Measurements from ENCODE around the gene ENTPD6. TPM values are rescaled to one million over a fixed set of nuclear protein-coding genes. Genes with fewer than 3 reads are reported as not detected.
A peak's percentile ranks its signal among the peaks of the same experiment; 100 is the strongest.

The ENTPD6 gene
- total RNA-seq, 4 donors from 2014 or later, result 62.2 to 114 (median 67.0) TPM

GRCh38 chr20:25207149-25207959 lies 11.8 kb downstream of the ENTPD6 start:
- Histone ChIP-seq H3K27ac (peak overlapping the region in 1 of 4 donors; percentile 2), H3K36me3 (peaks cover 3 to 46% (median 5%) of the 10 kb centered on the region in 3 donors), H3K4me1 (peaks cover 0 to 32% (median 8%) of the 10 kb centered on the region in 4 donors), H3K27me3 (no peaks in the 10 kb centered on the region), H3K9me3 (no peaks in the 10 kb centered on the region), H3K4me3 (no peak overlapping the region)
- no peak for DNase-seq (ENCODE audit: low spot score in 2 of 2)
- WGBS, 2 donors, result 92 to 94% methylated on average over 22 of the region's 22 CpGs
- no peak for TF ChIP-seq POLR2A (IDR thresholded peaks at IDR 0.05)
- TF ChIP-seq EP300 (IDR thresholded peaks at IDR 0.05), result no peak
- TF ChIP-seq CTCF (IDR thresholded peaks at IDR 0.05), result no peak

GRCh38 chr20:25207960-25208534 lies 12.5 kb downstream of the ENTPD6 start:
- WGBS, 2 donors, result 78 to 85% methylated on average over 9 of the region's 9 CpGs
- no peak for TF ChIP-seq EP300 (IDR thresholded peaks at IDR 0.05)
- Histone ChIP-seq H3K27ac (peak overlapping the region in 1 of 4 donors; percentile 2), H3K9me3 (no peaks in the 10 kb centered on the region), H3K36me3 (peaks cover 3 to 48% (median 7%) of the 10 kb centered on the region in 3 donors), H3K4me3 (no peak overlapping the region), H3K4me1 (peaks cover 0 to 32% (median 6%) of the 10 kb centered on the region in 4 donors), H3K27me3 (no peaks in the 10 kb centered on the region)
- DNase-seq (ENCODE audit: low spot score in 2 of 2), result no peak

- H3K36me3 ChIP-seq, result peaks cover 3 to 61% (median 15%) of the 10 kb centered on the region in 3 donors
- TF ChIP-seq EP300 (IDR thresholded peaks at IDR 0.05), result no peak
- no peak for TF ChIP-seq POLR2A (IDR thresholded peaks at IDR 0.05)
- TF ChIP-seq CTCF (IDR thresholded peaks at IDR 0.05), result no peak
- no peak for DNase-seq (ENCODE audit: low spot score in 2 of 2)
- 93 to 100% methylated on average over 1 of the region's 1 CpG for WGBS, 2 donors
- H3K9me3 ChIP-seq, result no peaks in the 10 kb centered on the region
- no peak overlapping the region for H3K4me3 ChIP-seq
- no peaks in the 10 kb centered on the region for H3K27me3 ChIP-seq
- H3K4me1 ChIP-seq, result peaks cover 0 to 29% (median 0%) of the 10 kb centered on the region in 4 donors
- no peak overlapping the region for H3K27ac ChIP-seq
Observed at GRCh38 chr20:25209400-25209799, 13.9 kb downstream of the ENTPD6 start.

- no peak overlapping the region for H3K27ac ChIP-seq
- no peak for DNase-seq (ENCODE audit: low spot score in 2 of 2)
- no peak overlapping the region for H3K4me3 ChIP-seq
- no peak for TF ChIP-seq POLR2A (IDR thresholded peaks at IDR 0.05)
- no peak for TF ChIP-seq EP300 (IDR thresholded peaks at IDR 0.05)
- TF ChIP-seq CTCF (IDR thresholded peaks at IDR 0.05), result no peak
- WGBS, 2 donors, result 94 to 96% methylated on average over 12 of the region's 12 CpGs
- peaks cover 0 to 23% (median 0%) of the 10 kb centered on the region in 4 donors for H3K4me1 ChIP-seq
- H3K9me3 ChIP-seq, result no peaks in the 10 kb centered on the region
- peaks cover 3 to 66% (median 15%) of the 10 kb centered on the region in 3 donors for H3K36me3 ChIP-seq
- no peaks in the 10 kb centered on the region for H3K27me3 ChIP-seq
Observed at GRCh38 chr20:25209911-25210310, 14.4 kb downstream of the ENTPD6 start.

GRCh38 chr20:25211273-25211672 lies 15.8 kb downstream of the ENTPD6 start:
- Histone ChIP-seq H3K4me3 (no peak overlapping the region), H3K4me1 (peaks cover 0 to 12% (median 0%) of the 10 kb centered on the region in 4 donors), H3K36me3 (peaks cover 3 to 80% (median 15%) of the 10 kb centered on the region in 3 donors), H3K27me3 (no peaks in the 10 kb centered on the region), H3K27ac (no peak overlapping the region), H3K9me3 (no peaks in the 10 kb centered on the region)
- DNase-seq (ENCODE audit: low spot score in 2 of 2), result no peak
- TF ChIP-seq EP300 (IDR thresholded peaks at IDR 0.05) (no peak), POLR2A (IDR thresholded peaks at IDR 0.05) (no peak), CTCF (IDR thresholded peaks at IDR 0.05) (no peak)
- whole genome bisulfite sequencing, 2 donors, result 72 to 76% methylated on average over 7 of the region's 7 CpGs
